T-cell (primary cell): Measurements from ENCODE around the gene ERC2. TPM values are rescaled to one million over a fixed set of nuclear protein-coding genes. Genes with fewer than 3 reads are reported as not detected.
"Not testable (repeated sequence)": the region's sequence is repeated elsewhere in the genome, so short reads cannot be mapped to it uniquely, and the experiment has no call there.

ENCODE experiments used
- ATAC-seq, 4 experiments: fragments of 200-7000 bp in 3 of 4; fragments of 150-1000 bp in 1 of 4; cut with Tn5 transposase; replicated peaks in 1 of 4; 1 replicate in 3 of 4; 2 replicates in 1 of 4; pipeline ENCODE4 v1.10.0; 2021; ENCODE audit warnings: moderate library complexity in 3 of 4, mild to moderate bottlenecking in 2 of 4, moderate number of reproducible peaks in 1 of 4
- CTCF ChIA-PET, 2 donors: fragments of 300-600 bp; sonication (Branson Sonifier 250); formaldehyde crosslinking; loops; one replicate each; lab custom pipeline; 2022; ENCODE audit warnings: antibody characterized with exemption in 2 of 2; lab: Charles Lee
- POLR2A ChIA-PET, 2 donors: fragments of 300-600 bp; sonication (Branson Sonifier 250); formaldehyde crosslinking; loops; one replicate each; lab custom pipeline; 2022; ENCODE audit warnings: antibody characterized with exemption in 2 of 2; lab: Charles Lee
- DNase-seq, 35 experiments: peaks; one replicate each; pipeline versions ENCODE4 v3.0.0 to v3.0.0-alpha.2; 2013 to 2023
- H3K27ac ChIP-seq: one replicate; pipeline ENCODE4 v1.5.1; 2013; ENCODE audit warnings: low read length
- H3K27me3 ChIP-seq, 2 experiments: replicated peaks in 1 of 2; 1 replicate in 1 of 2; 2 replicates in 1 of 2; pipeline versions ENCODE4 v1.6.1 to v1.7.0; 2013; ENCODE audit warnings: low read length in 1 of 2, mixed read lengths in 1 of 2; ENCODE audit not compliant: control insufficient read depth in 2 of 2, insufficient read depth in 2 of 2; ENCODE audit errors: extremely low read depth in 1 of 2
- H3K36me3 ChIP-seq, 2 donors: 1 replicate in 1 of 2; 2 replicates in 1 of 2; pipeline versions ENCODE4 v1.6.1 to v1.7.0; 2013; ENCODE audit warnings: low read length in 1 of 2; ENCODE audit not compliant: control insufficient read depth in 2 of 2, insufficient read depth in 1 of 2; ENCODE audit errors: extremely low read depth in 1 of 2
- H3K4me1 ChIP-seq, 2 experiments: 1 replicate in 1 of 2; 2 replicates in 1 of 2; pipeline versions ENCODE4 v1.6.1 to v1.7.0; 2013; ENCODE audit warnings: low read length in 2 of 2, mixed read lengths in 1 of 2; ENCODE audit not compliant: insufficient read depth in 2 of 2, control insufficient read depth in 1 of 2; ENCODE audit errors: extremely low read depth in 1 of 2
- H3K4me3 ChIP-seq, 2 donors: 1 replicate in 1 of 2; 2 replicates in 1 of 2; pipeline versions ENCODE4 v1.5.1 to v1.7.0; 2013; ENCODE audit warnings: mild to moderate bottlenecking in 2 of 2, low read length in 1 of 2, moderate library complexity in 1 of 2; ENCODE audit not compliant: control insufficient read depth in 1 of 2; ENCODE audit errors: extremely low read depth in 1 of 2
- H3K9me3 ChIP-seq: 2 replicates; pipeline ENCODE4 v1.7.0; 2013
- H3K27ac Mint-ChIP-seq, 2 donors: one replicate each; pipeline ENCODE4 v1.8.0; 2020 to 2021; ENCODE audit warnings: mild to moderate bottlenecking in 2 of 2, mixed read lengths in 2 of 2
- H3K27me3 Mint-ChIP-seq, 2 donors: one replicate each; pipeline ENCODE4 v1.8.0; 2021 to 2022; ENCODE audit warnings: mixed read lengths in 2 of 2
- H3K36me3 Mint-ChIP-seq: one replicate; pipeline ENCODE4 v1.8.0; 2021; ENCODE audit warnings: mixed read lengths
- H3K4me1 Mint-ChIP-seq, 3 donors: one replicate each; pipeline ENCODE4 v1.8.0; 2020 to 2022; ENCODE audit warnings: mixed read lengths in 3 of 3, mild to moderate bottlenecking in 1 of 3
- H3K4me3 Mint-ChIP-seq, 3 donors: one replicate each; pipeline ENCODE4 v1.8.0; 2020 to 2022; ENCODE audit warnings: mild to moderate bottlenecking in 3 of 3, mixed read lengths in 3 of 3, moderate library complexity in 3 of 3
- H3K9me3 Mint-ChIP-seq, 3 donors: one replicate each; pipeline ENCODE4 v1.8.0; 2020 to 2022; ENCODE audit warnings: mixed read lengths in 3 of 3
- WGBS: methylation state at CpG from one replicate; pipeline ENCODE4 v1.1.5; 2013; ENCODE audit warnings: missing lambda C conversion rate; ENCODE audit not compliant: insufficient coverage; 5-methylcytosine and 5-hydroxymethylcytosine counted together
- total RNA-seq, 35 experiments: library from RNA in 6 of 35; stranded (reverse) in 6 of 35; fragments of 120-200 nt in 1 of 35; gene quantifications; one replicate each; pipeline versions ENCODE4 v1.2.1 to v1.2.4 and lab custom pipeline; 2013 to 2026

The ERC2 gene
- total RNA-seq, 5 donors from 2014 or later (not counting 1 experiment from before 2014, with no cell fraction given): not detected

GRCh38 chr3:55857633-55858032, 610.6 kb downstream of the ERC2 start:
- Mint-ChIP-seq H3K9me3 (no peaks in the 10 kb centered on the region), H3K4me3 (no peak overlapping the region), H3K27me3 (peaks cover 0 to 3% of the 10 kb centered on the region in 2 donors), H3K4me1 (no peaks in the 10 kb centered on the region), H3K27ac (no peak overlapping the region), H3K36me3 (no peaks in the 10 kb centered on the region)
- no peak for DNase-seq
- H3K27me3 ChIP-seq: peaks cover 0 to 2% of the 10 kb centered on the region in 2 experiments
- no peaks in the 10 kb centered on the region for H3K4me1 ChIP-seq
- H3K36me3 ChIP-seq: no peaks in the 10 kb centered on the region
- 43% methylated on average over 1 of the region's 2 CpGs for WGBS
- CTCF ChIA-PET: no interaction called here
- H3K27ac ChIP-seq: no peak overlapping the region
- ATAC-seq: no peak
- no peak overlapping the region for H3K4me3 ChIP-seq
- no peaks in the 10 kb centered on the region for H3K9me3 ChIP-seq
- POLR2A ChIA-PET: no interaction called here

- WGBS: no CpG with 5 or more reads among the region's 2 CpGs
- peaks cover 0 to 2% of the 10 kb centered on the region in 2 experiments for H3K27me3 ChIP-seq
Observed at GRCh38 chr3:55855311-55855710, 613.0 kb downstream of the ERC2 start.

GRCh38 chr3:55854494-55854893, 613.8 kb downstream of the ERC2 start:
- WGBS: 81% methylated on average over 3 of the region's 5 CpGs
- H3K36me3 Mint-ChIP-seq: no peaks in the 10 kb centered on the region
- H3K27ac ChIP-seq: no peak overlapping the region
- no peaks in the 10 kb centered on the region for H3K36me3 ChIP-seq
- no peak overlapping the region for H3K4me3 ChIP-seq
- ATAC-seq (no peak), DNase-seq (no peak)
- ChIA-PET CTCF (no interaction called here), POLR2A (no interaction called here)
- H3K4me3 Mint-ChIP-seq: no peak overlapping the region
- no peaks in the 10 kb centered on the region for H3K9me3 ChIP-seq
- H3K4me1 Mint-ChIP-seq: no peaks in the 10 kb centered on the region
- H3K9me3 Mint-ChIP-seq: peaks cover 0 to 3% (median 3%) of the 10 kb centered on the region in 3 donors
- peaks cover 0 to 2% of the 10 kb centered on the region in 2 experiments for H3K27me3 ChIP-seq
- peaks cover 0 to 3% of the 10 kb centered on the region in 2 donors for H3K27me3 Mint-ChIP-seq
- no peaks in the 10 kb centered on the region for H3K4me1 ChIP-seq
- H3K27ac Mint-ChIP-seq: no peak overlapping the region

More at GRCh38 chr3:55855311-55855710, 613.0 kb downstream of the ERC2 start:
- Histone ChIP-seq H3K27ac (no peak overlapping the region), H3K4me1 (no peaks in the 10 kb centered on the region), H3K4me3 (no peak overlapping the region), H3K36me3 (no peaks in the 10 kb centered on the region), H3K9me3 (no peaks in the 10 kb centered on the region)
- ChIA-PET CTCF (no interaction called here), POLR2A (no interaction called here)
- no peaks in the 10 kb centered on the region for H3K36me3 Mint-ChIP-seq
- H3K27me3 Mint-ChIP-seq: peaks cover 0 to 3% of the 10 kb centered on the region in 2 donors
- H3K9me3 Mint-ChIP-seq: peaks cover 0 to 3% (median 0%) of the 10 kb centered on the region in 3 donors
- no peak overlapping the region for H3K27ac Mint-ChIP-seq
- H3K4me3 Mint-ChIP-seq: no peak overlapping the region
- DNase-seq (no peak), ATAC-seq (no peak)
- H3K4me1 Mint-ChIP-seq: no peaks in the 10 kb centered on the region

- H3K36me3 Mint-ChIP-seq: no peaks in the 10 kb centered on the region
- no peak for ATAC-seq
- Histone ChIP-seq H3K27ac (no peak overlapping the region), H3K36me3 (no peaks in the 10 kb centered on the region), H3K27me3 (no peaks in the 10 kb centered on the region), H3K4me1 (no peaks in the 10 kb centered on the region), H3K4me3 (no peak overlapping the region), H3K9me3 (no peaks in the 10 kb centered on the region)
- CTCF ChIA-PET: no interaction called here
- POLR2A ChIA-PET: no interaction called here
- DNase-seq: no peak
- H3K27ac Mint-ChIP-seq: no peak overlapping the region
- no peaks in the 10 kb centered on the region for H3K4me1 Mint-ChIP-seq
- peaks cover 0 to 3% (median 3%) of the 10 kb centered on the region in 3 donors for H3K9me3 Mint-ChIP-seq
- peaks cover 0 to 3% of the 10 kb centered on the region in 2 donors for H3K27me3 Mint-ChIP-seq
- no CpG with 5 or more reads among the region's 2 CpGs for WGBS
- H3K4me3 Mint-ChIP-seq: no peak overlapping the region
Observed at GRCh38 chr3:55852326-55852725, 615.9 kb downstream of the ERC2 start.

- H3K36me3 Mint-ChIP-seq: no peaks in the 10 kb centered on the region
- Histone ChIP-seq H3K4me3 (no peak overlapping the region), H3K27me3 (no peaks in the 10 kb centered on the region), H3K36me3 (no peaks in the 10 kb centered on the region), H3K27ac (no peak overlapping the region), H3K4me1 (no peaks in the 10 kb centered on the region), H3K9me3 (no peaks in the 10 kb centered on the region)
- no peak overlapping the region for H3K4me3 Mint-ChIP-seq
- H3K27ac Mint-ChIP-seq: no peak overlapping the region
- H3K4me1 Mint-ChIP-seq: no peaks in the 10 kb centered on the region
- ChIA-PET CTCF (no interaction called here), POLR2A (interaction anchor here in 1 of 2 donors (0.6 kb wide), 1 partner anchor 25 kb away, joined by 3 read pairs; no protein-coding TSS in a partner anchor)
- 100% methylated on average over 2 of the region's 3 CpGs for WGBS
- ATAC-seq: no peak
- no peaks in the 10 kb centered on the region for H3K27me3 Mint-ChIP-seq
- DNase-seq: no peak
- peaks cover 4 to 25% (median 14%) of the 10 kb centered on the region in 3 donors for H3K9me3 Mint-ChIP-seq
Observed at GRCh38 chr3:55842204-55842603, 626.1 kb downstream of the ERC2 start.

GRCh38 chr3:55831876-55832275, 636.4 kb downstream of the ERC2 start:
- ATAC-seq, H3K36me3 ChIP-seq, H3K9me3 ChIP-seq, H3K27me3 Mint-ChIP-seq, H3K27ac Mint-ChIP-seq, H3K4me3 Mint-ChIP-seq, DNase-seq, H3K27me3 ChIP-seq, H3K4me1 Mint-ChIP-seq, H3K36me3 Mint-ChIP-seq, H3K4me1 ChIP-seq, POLR2A ChIA-PET, CTCF ChIA-PET, H3K27ac ChIP-seq, H3K4me3 ChIP-seq: not testable (repeated sequence)
- H3K9me3 Mint-ChIP-seq: peaks cover 4 to 14% (median 11%) of the 10 kb centered on the region in 3 donors
- WGBS: 84% methylated on average over 10 of the region's 13 CpGs

- ChIA-PET CTCF (no interaction called here), POLR2A (no interaction called here)
- no peak overlapping the region for H3K4me3 Mint-ChIP-seq
- H3K9me3 Mint-ChIP-seq: peaks cover 4 to 9% (median 8%) of the 10 kb centered on the region in 3 donors
- 67% methylated on average over 1 of the region's 2 CpGs for WGBS
- no peak for ATAC-seq
- no peaks in the 10 kb centered on the region for H3K4me1 ChIP-seq
- H3K27me3 ChIP-seq: no peaks in the 10 kb centered on the region
- no peak overlapping the region for H3K27ac Mint-ChIP-seq
- H3K36me3 ChIP-seq: no peaks in the 10 kb centered on the region
- no peaks in the 10 kb centered on the region for H3K4me1 Mint-ChIP-seq
- no peak overlapping the region for H3K27ac ChIP-seq
- no peak overlapping the region for H3K4me3 ChIP-seq
- H3K9me3 ChIP-seq: no peaks in the 10 kb centered on the region
- peaks cover 2 to 3% of the 10 kb centered on the region in 2 donors for H3K27me3 Mint-ChIP-seq
- DNase-seq: no peak
- H3K36me3 Mint-ChIP-seq: no peaks in the 10 kb centered on the region
Observed at GRCh38 chr3:55828712-55829111, 639.6 kb downstream of the ERC2 start.
